Sigmoid colon (tissue), 7 donors: ENCODE measurements around the gene FOXS1. TPM values are rescaled to one million over a fixed set of nuclear protein-coding genes. Genes with fewer than 3 reads are reported as not detected.

Experiments used
- DNase-seq: peaks from one replicate; pipeline ENCODE4 v3.0.0-alpha.2; 2019
- H3K27ac ChIP-seq, 4 donors: fragments of 200-600 bp; sonication (generic); one replicate each; pipeline ENCODE4 v1.5.1; 2016 to 2019; ENCODE audit warnings: mild to moderate bottlenecking in 1 of 4
- H3K27me3 ChIP-seq, 3 donors: fragments of 200-600 bp; sonication (generic); one replicate each; pipeline ENCODE4 v1.5.1; 2019; ENCODE audit warnings: mild to moderate bottlenecking in 1 of 3
- H3K36me3 ChIP-seq, 4 donors: fragments of 200-600 bp; sonication (generic); one replicate each; pipeline ENCODE4 v1.5.1; 2016 to 2019
- H3K4me1 ChIP-seq, 4 donors: fragments of 200-600 bp; sonication (generic); one replicate each; pipeline ENCODE4 v1.5.1; 2017 to 2019
- H3K4me3 ChIP-seq, 4 donors: fragments of 200-600 bp; sonication (generic); one replicate each; pipeline ENCODE4 v1.5.1; 2017 to 2019; ENCODE audit warnings: mild to moderate bottlenecking in 2 of 4, moderate library complexity in 1 of 4
- H3K9me3 ChIP-seq, 4 donors: fragments of 200-600 bp in 3 of 4; sonication (generic) in 3 of 4; one replicate each; pipeline versions ENCODE4 v1.5.1 to v1.6.1; 2013 to 2019
- EP300 ChIP-seq, 4 donors: sonication (generic); formaldehyde crosslinking; IDR thresholded peaks; one replicate each; pipeline ENCODE4 v1.6.1; 2017; ENCODE audit warnings: antibody characterized with exemption in 4 of 4
- POLR2A ChIP-seq, 2 donors: fragments of 450-650 bp; IDR thresholded peaks; one replicate each; pipeline ENCODE4 v1.6.1; 2016; ENCODE audit warnings: antibody characterized with exemption in 2 of 2, mild to moderate bottlenecking in 2 of 2, moderate library complexity in 2 of 2
- POLR2AphosphoS5 ChIP-seq, 4 donors: sonication (generic); formaldehyde crosslinking; IDR thresholded peaks; one replicate each; pipeline ENCODE4 v1.6.1; 2017; ENCODE audit warnings: antibody characterized with exemption in 4 of 4
- WGBS, 2 donors: extraction: QIAGEN DNeasy Blood & Tissue Kit; methylation state at CpG; one replicate each; pipeline ENCODE4 v1.1.7; 2013; 5-methylcytosine and 5-hydroxymethylcytosine counted together
- intact Hi-C: fragments of 100-400 bp; cut with DNase I; formaldehyde crosslinking; loops from one replicate; pipeline ENCODE4 v1.15.1; 2023
- polyA plus RNA-seq, 3 donors: library from polyadenylated mRNA; stranded (reverse); fragments of 200-250 nt; gene quantifications; one replicate each; pipeline ENCODE4 v1.2.3, GENCODE V29; 2013
- total RNA-seq, 4 donors: library from RNA; depleted of rRNA; stranded (reverse); fragments of >200 nt; gene quantifications; one replicate each; pipeline ENCODE4 v1.1.0, GENCODE V29; 2016
- TF ChIP-seq, protein P1 (sequence below), 4 experiments: fragments of 450-650 bp in 3 of 4; fragments of 200-600 bp in 1 of 4; IDR thresholded peaks; one replicate each; pipeline ENCODE4 v1.5.1; 2016 to 2019; ENCODE audit warnings: antibody characterized with exemption in 4 of 4, mild to moderate bottlenecking in 3 of 4, moderate library complexity in 2 of 4
- donor health status: healthy with polysubstance abuse.
- donor health status: Bipolar disorder and iron deficiency.
- donor health status: healthy.

Gene FOXS1
- total and polyA plus RNA-seq, 7 donors = 0.60 to 0.66 TPM; not detected in 5

DNA sequence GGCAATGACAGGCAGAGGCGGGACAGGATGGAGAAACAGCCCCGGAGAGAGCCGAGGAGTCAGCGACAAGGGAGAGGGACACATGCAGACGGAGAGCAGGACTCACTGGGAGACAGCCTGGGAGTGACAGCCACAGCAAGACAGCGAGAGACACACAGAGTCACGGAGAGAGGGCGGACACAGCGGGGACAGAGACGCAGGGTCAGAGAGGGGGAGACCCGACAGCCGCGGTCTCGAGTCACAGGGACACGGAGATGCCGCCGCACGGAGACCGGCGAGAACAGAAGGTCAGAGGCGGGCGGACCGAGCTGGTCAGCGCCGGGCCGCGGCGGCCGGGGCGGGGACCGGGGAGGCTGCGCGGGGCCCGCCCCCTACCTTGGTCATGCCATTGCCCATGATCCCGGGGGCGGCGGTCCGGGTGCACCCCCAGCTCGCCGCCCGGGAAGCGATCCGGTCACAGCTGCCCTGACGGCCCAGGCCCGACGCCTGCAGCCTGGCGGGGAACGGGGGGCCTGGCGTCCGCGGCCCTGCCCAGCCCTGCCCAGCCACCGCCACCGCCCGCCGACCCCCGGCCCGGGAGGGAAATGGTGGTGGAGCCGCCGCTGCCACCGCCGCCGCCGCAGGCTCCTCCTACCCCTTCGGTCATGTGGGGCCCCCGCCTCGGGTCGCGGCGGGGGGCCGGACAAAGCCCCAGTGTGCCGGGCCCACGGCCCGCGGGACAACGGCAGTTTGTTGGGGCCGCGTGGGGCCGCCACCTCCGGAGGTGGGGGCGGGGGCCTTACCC, 24.7 kb upstream of the FOXS1 start, which contains the start of the genes DUSP15 and TTLL9:
TSS of gene DUSP15 (minus strand) at position 586 of the 784 bp plus-strand sequence. CDS start at position 396, 190 bp downstream.
TSS of gene TTLL9 (plus strand) at position 693 of the 784 bp plus-strand sequence. CDS start 493 bp downstream, outside the sequence.
- Histone ChIP-seq H3K27me3 (peaks cover 4 to 19% (median 14%) of the 10 kb centered on the region in 3 donors), H3K4me3 (peak within 1 kb of the TSS; percentile 31 to 81 (median 65)), H3K9me3 (no peaks in the 10 kb centered on the region), H3K4me1 (peaks cover 0 to 21% (median 17%) of the 10 kb centered on the region in 4 donors), H3K36me3 (no peaks in the 10 kb centered on the region), H3K27ac (peak within 1 kb of the TSS; percentile 41 to 48 (median 43))
- intact Hi-C loops = no loop called here
- WGBS, 2 donors = 1% methylated on average over 80 of the region's 80 CpGs
- TF ChIP-seq EP300 (IDR thresholded peaks at IDR 0.05) (no peak), POLR2AphosphoS5 (IDR thresholded peaks at IDR 0.05) (peak in 1 of 4 donors; percentile 50), POLR2A (IDR thresholded peaks at IDR 0.05) (no peak)
- TF ChIP-seq, protein P1, sequence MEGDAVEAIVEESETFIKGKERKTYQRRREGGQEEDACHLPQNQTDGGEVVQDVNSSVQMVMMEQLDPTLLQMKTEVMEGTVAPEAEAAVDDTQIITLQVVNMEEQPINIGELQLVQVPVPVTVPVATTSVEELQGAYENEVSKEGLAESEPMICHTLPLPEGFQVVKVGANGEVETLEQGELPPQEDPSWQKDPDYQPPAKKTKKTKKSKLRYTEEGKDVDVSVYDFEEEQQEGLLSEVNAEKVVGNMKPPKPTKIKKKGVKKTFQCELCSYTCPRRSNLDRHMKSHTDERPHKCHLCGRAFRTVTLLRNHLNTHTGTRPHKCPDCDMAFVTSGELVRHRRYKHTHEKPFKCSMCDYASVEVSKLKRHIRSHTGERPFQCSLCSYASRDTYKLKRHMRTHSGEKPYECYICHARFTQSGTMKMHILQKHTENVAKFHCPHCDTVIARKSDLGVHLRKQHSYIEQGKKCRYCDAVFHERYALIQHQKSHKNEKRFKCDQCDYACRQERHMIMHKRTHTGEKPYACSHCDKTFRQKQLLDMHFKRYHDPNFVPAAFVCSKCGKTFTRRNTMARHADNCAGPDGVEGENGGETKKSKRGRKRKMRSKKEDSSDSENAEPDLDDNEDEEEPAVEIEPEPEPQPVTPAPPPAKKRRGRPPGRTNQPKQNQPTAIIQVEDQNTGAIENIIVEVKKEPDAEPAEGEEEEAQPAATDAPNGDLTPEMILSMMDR (IDR thresholded peaks at IDR 0.05) = no peak
- no peak for DNase-seq

DNA sequence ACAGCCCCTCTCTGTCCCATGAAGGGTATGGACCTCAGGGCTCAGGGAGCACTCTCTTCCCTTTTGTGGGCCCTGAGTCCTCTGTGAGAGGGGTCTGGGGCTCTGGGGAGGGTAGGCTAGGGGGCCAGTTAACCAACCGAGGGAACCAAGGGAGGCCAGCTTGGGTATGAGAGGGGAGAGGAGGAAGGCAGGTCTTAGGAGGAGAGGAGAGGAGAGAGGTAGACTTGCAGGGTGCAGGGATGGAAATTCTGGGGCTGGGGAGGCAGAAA, 24.2 kb upstream of the FOXS1 start:
- Histone ChIP-seq H3K27me3 (peaks cover 4 to 19% (median 14%) of the 10 kb centered on the region in 3 donors), H3K36me3 (no peaks in the 10 kb centered on the region), H3K4me3 (peak overlapping the region; percentile 31 to 81 (median 65)), H3K27ac (peak overlapping the region in 3 of 4 donors; percentile 41 to 48 (median 42)), H3K9me3 (no peaks in the 10 kb centered on the region), H3K4me1 (peaks cover 0 to 21% (median 17%) of the 10 kb centered on the region in 4 donors)
- intact Hi-C loops = no loop called here
- WGBS, 2 donors = 10 to 11% methylated on average over 1 of the region's 1 CpG
- DNase-seq = no peak
- TF ChIP-seq EP300 (IDR thresholded peaks at IDR 0.05) = no peak

DNA sequence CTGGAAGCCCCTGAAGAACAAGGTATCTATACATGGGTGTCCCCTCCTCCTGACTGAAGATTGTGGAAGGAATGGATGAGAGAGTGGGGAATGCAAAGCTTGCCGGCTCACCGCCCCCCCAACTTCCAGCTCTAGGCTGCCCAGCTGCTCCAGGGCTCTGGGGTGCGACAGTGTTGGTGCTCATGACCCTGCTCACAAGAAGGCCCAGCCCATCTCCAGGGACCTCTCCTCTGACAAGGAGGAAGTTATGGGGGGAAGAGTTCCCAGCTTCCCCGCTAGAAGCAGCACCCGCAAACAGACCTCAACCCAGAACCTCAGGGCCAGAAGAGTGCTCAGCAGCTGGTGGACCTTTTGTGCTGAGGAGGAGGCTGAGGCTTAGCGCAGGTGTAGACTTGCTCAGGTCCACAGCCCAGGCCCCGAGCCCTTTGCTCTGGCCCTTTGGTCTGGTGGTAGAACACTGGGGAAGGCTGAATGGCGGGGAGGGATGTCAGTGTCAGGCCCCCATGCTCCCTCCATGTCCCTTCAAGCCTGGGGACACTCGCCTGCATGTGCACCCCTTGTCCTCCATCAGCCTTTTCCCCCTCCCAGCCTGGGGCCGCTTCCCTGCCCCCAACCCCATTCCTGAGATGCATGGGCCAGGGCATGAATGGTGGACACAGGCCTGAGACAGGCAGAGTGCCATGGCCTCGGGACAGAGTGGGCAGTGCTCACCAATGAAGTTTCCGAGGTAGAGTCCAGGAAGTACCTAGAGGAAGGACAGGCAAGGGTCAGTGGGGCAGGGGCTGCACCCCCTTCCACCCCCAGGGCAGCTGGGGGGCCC, 23.7 kb upstream of the FOXS1 start:
- intact Hi-C loops = no loop called here
- no peaks in the 10 kb centered on the region for H3K36me3 ChIP-seq
- H3K4me1 ChIP-seq = peaks cover 0 to 21% (median 17%) of the 10 kb centered on the region in 4 donors
- no peak overlapping the region for H3K27ac ChIP-seq
- no peak for DNase-seq
- no peak for TF ChIP-seq POLR2A (IDR thresholded peaks at IDR 0.05)
- no peak for TF ChIP-seq POLR2AphosphoS5 (IDR thresholded peaks at IDR 0.05)
- TF ChIP-seq, protein P1 (IDR thresholded peaks at IDR 0.05) = no peak
- no peak for TF ChIP-seq EP300 (IDR thresholded peaks at IDR 0.05)
- H3K9me3 ChIP-seq = no peaks in the 10 kb centered on the region
- peaks cover 4 to 19% (median 14%) of the 10 kb centered on the region in 3 donors for H3K27me3 ChIP-seq
- peak overlapping the region in 3 of 4 donors; percentile 53 to 81 (median 77) for H3K4me3 ChIP-seq
- 76 to 78% methylated on average over 12 of the region's 12 CpGs for WGBS, 2 donors

GRCh38 chr20:31866221-31866620, 20.8 kb upstream of the FOXS1 start:
- no peaks in the 10 kb centered on the region for H3K9me3 ChIP-seq
- H3K27ac ChIP-seq = no peak overlapping the region
- H3K4me1 ChIP-seq = peaks cover 0 to 27% (median 22%) of the 10 kb centered on the region in 4 donors
- 55 to 80% methylated on average over 3 of the region's 3 CpGs for WGBS, 2 donors
- no peak for DNase-seq
- intact Hi-C loops = no loop called here
- no peak overlapping the region for H3K4me3 ChIP-seq
- no peak for TF ChIP-seq POLR2A (IDR thresholded peaks at IDR 0.05)
- TF ChIP-seq, protein P1 (IDR thresholded peaks at IDR 0.05) = no peak
- H3K27me3 ChIP-seq = peaks cover 4 to 28% (median 20%) of the 10 kb centered on the region in 3 donors
- no peaks in the 10 kb centered on the region for H3K36me3 ChIP-seq
